GM19035 (cell line): Measurements from ENCODE around the gene TGFBRAP1.
"Not testable (repeated sequence)": the region's sequence is repeated elsewhere in the genome, so short reads cannot be mapped to it uniquely, and the experiment has no call there.

ENCODE experiments used
- ATAC-seq: cut with Tn5 transposase; IDR thresholded peaks from one replicate; pipeline ENCODE4 v1.9.1; 2021; ENCODE audit not compliant: unreplicated experiment

TGFBRAP1 gene

GRCh38 chr2:105283532-105283931 lies 46.0 kb downstream of the TGFBRAP1 start:
- no peak for ATAC-seq

DNA sequence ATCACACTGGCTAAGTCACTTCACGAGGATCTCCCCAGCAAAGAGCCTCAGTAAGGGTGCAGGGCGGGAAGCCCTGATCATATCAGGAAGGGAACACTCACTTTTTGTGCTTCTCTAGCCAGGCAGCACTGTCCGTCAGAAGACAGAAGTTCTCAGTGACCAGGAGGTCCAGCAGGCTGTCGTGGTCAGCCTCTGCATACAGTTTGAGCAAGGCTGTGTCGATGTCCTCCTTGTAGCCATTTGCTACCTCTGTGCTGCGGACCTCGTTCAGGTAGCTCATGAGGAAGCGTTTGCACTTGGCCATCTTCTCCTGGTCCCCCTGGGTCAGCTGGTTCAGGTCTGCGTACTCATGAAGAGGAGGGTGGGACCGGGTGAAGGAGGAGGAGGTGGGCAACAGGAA lies 49.3 kb downstream of the TGFBRAP1 start:
- ATAC-seq, result no peak

GRCh38 chr2:105279126-105279525 lies 50.4 kb downstream of the TGFBRAP1 start:
- no peak for ATAC-seq

GRCh38 chr2:105278654-105279053 lies 50.9 kb downstream of the TGFBRAP1 start:
- ATAC-seq, result no peak

DNA sequence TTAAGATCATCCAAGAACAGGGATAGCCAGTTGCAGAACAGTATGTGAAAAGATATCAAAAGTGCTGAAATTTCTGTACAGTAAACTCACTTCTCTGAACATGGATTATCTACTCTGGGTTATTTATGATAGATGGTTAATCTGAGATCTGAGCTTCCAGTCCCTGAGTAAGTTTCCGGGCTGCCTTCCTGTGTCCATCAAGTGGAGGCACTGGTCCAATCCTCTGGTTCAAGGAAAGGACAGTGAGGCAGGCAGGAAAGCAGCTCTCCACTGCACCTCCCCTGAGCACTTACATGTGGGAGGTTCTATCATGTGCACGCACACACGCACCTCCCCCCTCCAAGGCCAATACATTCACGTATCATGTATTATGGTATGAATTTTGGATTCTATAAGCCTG lies 55.5 kb downstream of the TGFBRAP1 start:
- ATAC-seq, result no peak

- no peak for ATAC-seq
Measured at GRCh38 chr2:105272176-105272575, 57.4 kb downstream of the TGFBRAP1 start.

DNA sequence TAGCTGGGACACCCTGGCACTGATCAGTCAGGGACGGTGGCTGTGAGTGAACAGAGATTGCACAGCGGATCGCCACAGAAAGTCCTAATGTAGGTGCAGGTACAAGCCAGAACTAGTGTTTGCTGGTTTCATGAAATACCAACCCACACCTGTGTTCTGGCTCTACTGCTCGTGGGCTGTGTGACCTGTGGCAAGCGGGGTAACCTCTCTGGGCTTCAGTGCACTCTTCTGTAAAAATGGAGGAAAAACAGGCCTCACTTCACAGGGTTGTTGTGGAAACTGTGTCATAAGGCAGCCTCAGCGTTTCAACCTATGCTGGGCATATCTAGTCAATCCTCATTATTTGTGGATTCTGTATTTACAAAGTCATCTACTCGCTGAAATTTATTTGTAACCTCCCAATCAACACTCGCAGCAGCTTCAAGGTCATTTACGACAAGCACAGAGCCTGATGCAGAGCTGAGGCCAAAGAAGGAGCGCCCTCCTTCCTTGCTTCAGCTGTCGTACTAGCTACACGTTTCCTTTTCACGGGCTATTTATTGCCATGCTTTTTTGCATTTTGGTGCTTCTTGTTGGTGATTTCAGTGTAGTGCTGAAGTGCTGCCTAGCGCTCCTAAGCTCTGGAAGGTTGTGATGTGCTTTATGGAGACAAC lies 58.0 kb downstream of the TGFBRAP1 start:
- no peak for ATAC-seq

GRCh38 chr2:105269426-105269825 lies 60.1 kb downstream of the TGFBRAP1 start:
- ATAC-seq, result no peak

- ATAC-seq, result no peak
Measured at GRCh38 chr2:105262651-105263091, 66.9 kb downstream of the TGFBRAP1 start.

DNA sequence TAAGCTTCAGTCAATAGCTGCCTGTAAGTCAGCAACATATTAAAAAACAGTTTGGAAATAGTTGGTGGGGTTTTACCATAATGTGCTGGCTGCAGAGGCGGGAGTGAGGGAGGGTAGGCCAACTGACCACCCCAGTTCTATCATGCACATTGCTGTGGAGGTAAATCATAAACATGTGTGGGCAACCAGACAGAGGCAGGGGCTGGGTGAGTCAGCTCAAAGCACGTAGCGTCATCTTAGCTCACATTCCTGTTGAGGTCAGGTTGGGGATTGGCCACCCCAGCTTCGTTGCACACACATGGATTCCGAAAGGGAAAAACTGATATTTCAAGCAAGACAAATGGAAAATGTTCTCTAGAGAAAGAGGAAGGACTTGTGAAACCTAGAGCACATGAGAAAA lies 68.5 kb downstream of the TGFBRAP1 start:
- no peak for ATAC-seq

GRCh38 chr2:105258835-105259350 lies 70.6 kb downstream of the TGFBRAP1 start:
- ATAC-seq, result no peak

DNA sequence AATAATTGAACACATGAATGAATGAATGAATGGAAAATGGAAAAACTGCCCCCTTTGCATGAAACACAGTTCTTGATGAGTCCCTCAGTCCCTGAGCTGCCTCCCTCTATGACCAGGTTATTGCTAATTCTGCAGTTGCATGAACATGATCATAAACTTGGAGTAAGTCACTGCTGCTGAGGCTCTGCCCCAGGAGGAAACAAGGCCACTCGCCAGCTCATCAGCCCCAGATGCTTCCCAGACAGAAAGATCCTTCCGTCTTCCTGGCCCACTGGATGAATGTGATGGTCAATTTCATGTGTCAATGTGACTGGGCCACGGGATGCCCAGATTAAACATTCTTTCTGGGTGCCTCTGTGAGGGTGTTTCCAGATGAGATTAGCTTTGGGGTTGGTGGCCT lies 71.6 kb downstream of the TGFBRAP1 start:
- no peak for ATAC-seq

DNA sequence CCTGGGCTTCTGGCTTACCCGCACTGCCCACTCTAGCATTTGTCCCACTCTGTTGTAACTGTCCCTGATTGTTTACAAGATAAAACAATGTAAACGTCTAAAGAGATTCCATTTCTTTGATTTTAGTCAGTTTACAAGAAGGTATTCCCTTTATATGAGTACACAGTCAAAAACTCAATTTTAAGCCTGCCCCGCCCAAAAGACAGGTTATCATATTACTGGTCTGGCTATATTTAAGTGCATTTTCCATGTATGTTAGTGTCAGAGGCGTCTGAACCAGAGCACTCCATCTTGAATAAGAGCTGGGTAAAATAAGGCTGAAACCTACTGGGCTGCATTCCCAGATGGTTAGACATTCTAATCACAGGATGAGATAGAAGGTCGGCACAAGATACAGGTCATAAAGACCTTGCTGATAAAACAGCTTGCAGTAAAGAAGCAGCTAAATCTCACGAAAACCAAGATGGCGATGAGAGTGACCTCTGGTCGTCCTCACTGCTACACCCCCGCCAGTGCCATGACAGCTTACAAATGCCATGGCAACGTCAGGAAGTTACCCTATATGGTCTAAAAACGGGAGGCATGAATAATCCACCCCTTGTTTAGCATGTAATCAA lies 73.0 kb downstream of the TGFBRAP1 start:
- ATAC-seq, result no peak

- no peak for ATAC-seq
Measured at GRCh38 chr2:105255979-105256378, 73.6 kb downstream of the TGFBRAP1 start.

DNA sequence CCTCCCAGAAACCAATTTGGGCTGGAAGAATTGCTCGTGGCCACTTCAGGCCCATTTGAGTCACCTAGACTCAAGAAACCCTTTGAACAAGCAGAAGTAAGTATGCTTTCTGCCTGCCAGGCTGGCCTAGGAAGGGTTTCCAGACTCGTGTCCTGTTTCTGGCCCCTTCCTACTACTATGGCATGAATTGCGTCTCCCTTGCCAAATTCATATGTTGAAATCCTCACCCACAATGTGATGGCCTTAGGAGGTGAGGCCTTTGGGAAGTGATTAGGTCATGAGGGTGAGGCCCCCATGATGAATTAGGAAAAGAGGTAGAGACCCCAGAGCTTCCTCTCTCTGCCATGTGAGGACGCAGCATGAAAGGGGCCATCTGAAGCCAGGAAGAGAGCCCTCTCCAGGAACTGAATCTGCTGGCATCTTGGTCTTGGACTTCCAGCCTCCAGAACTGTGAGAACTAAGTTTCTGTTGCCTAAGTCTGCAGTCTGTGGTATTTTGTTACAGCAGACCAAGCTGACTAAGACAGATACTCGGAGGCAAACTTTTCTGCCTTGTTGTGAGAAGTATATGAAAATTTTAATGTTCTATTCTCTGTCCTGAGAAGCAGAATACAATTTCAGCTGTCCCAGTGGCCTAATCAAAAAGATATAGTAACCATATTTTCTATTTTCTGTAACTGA lies 74.9 kb downstream of the TGFBRAP1 start:
- ATAC-seq, result no peak

GRCh38 chr2:105252271-105252670 lies 77.3 kb downstream of the TGFBRAP1 start:
- no peak for ATAC-seq

DNA sequence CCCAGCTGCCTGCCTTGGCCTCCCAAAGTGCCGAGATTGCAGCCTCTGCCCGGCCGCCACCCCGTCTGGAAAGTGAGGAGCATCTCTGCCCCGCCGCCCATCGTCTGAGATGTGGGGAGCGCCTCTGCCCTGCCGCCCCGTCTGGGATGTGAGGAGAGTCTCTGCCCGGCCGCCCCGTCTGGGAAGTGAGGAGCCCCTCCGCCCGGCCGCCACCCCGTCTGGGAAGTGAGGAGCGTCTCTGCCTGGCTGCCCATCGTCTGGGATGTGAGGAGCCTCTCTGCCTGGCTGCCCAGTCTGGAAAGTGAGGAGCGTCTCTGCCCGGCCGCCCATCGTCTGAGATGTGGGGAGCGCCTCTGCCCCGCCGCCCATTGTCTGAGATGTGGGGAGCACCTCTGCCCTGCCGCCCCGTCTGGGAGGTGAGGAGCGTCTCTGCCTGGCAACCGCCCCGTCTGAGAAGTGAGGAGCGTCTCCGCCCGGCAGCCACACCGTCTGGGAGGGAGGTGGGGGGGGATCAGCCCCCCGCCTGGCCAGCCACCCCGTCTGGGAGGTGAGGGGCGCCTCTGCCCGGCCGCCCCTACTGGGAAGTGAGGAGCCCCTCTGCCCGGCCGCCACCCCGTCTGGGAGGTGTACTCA lies 78.4 kb downstream of the TGFBRAP1 start:
- not testable (repeated sequence) for ATAC-seq

DNA sequence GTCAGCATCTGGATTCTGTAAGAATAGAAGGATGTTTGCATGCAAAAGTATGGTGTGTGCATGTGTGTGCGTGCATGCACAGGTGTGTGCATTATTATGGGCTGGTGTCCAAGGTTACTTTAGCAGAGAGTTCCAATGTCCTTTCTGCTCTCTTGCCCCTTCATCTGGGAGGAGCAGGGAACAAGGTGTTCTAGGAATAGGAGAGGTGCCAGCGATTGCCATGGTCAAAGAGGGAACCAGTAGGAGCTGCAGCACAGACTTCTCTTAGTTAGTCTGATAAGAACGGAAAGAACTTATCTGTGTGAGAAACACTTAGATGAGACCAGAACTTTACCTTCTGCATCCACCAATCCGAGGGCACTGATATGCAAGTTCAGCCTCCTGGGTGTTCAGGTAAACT lies 79.6 kb downstream of the TGFBRAP1 start:
- ATAC-seq, result no peak

DNA sequence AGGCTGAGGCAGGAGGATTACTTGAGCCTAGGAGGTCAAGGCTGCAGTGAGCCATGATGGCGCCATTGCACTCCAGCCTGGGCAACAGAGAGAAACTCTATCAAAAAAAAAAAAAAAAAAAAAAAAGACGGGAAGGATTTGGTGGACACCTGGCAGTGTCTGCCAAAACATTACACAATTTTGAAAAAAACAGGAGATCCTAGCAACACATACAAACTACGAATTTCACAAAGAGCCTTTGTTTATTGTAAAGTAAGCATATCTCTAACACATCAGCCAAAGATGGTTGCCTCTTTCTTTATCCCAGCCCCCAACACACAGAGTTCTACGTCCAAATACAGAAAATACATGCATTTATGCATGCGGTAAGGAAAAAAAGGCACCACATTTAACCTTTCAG lies 80.4 kb downstream of the TGFBRAP1 start:
- no peak for ATAC-seq

- ATAC-seq, result no peak
Measured at GRCh38 chr2:105248316-105249070, 81.0 kb downstream of the TGFBRAP1 start.

DNA sequence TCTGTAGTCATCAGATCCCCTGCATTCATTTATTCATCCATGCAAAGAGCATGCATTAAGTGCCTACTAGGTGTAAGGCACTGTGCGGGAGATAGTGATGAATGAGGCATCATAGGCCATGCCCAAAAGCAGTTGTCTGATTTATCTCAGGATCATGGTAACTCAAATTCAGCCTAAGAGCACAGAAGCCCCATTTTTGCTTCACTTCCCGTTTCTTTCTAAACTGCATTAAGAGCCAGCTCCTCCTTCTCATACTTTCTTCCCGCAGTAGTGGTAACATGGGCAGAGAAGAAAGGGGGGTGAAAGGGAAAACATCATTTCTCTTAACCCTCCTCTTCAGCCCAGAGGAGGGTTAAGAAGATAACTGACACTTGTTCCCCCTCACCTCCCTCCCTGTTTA lies 85.1 kb downstream of the TGFBRAP1 start:
- no peak for ATAC-seq
